ENCODE measurements around the gene PROCA1.
"Not testable (repeated sequence)": the region's sequence is repeated elsewhere in the genome, so short reads cannot be mapped to it uniquely, and the experiment has no call there.

PROCA1 gene

GRCh38 chr17:28724500-28725165 lies 12.9 kb upstream of the PROCA1 start:
- peak; percentile 57 for DNase-seq

- DNase-seq = peak; percentile 55
Measured at GRCh38 chr17:28723836-28724499, 12.3 kb upstream of the PROCA1 start.

DNA sequence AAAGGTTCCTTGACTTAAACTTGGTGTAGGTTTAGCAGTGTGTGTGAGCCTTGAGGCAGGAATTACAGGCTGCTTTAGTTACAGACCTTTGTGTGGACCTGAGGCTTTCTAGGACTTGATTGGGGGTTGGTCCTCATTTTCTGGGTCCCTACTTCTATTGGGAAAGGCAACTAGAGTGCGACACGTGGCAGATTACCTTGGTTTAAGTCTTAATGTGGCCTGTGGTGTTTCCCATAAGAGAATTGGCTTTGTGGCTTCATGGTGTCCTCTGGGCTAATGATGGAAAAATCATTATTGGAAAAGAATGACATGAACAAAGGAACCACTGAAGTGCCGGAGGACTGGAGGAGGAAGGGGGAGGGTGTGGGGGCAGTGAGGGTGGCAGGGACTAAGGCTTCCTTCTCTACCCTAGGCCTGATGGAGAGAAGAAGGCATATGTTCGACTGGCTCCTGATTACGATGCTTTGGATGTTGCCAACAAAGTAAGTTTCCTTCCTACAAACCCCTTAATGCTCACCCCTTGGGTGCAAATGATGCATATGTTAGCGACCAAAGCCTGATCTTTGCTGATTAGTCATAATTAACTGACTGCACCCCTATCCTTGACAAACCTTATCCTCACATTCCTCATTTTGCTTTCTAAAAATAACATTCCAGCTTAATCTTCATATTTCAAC lies 11.6 kb upstream of the PROCA1 start:
- DNase-seq = no peak

DNA sequence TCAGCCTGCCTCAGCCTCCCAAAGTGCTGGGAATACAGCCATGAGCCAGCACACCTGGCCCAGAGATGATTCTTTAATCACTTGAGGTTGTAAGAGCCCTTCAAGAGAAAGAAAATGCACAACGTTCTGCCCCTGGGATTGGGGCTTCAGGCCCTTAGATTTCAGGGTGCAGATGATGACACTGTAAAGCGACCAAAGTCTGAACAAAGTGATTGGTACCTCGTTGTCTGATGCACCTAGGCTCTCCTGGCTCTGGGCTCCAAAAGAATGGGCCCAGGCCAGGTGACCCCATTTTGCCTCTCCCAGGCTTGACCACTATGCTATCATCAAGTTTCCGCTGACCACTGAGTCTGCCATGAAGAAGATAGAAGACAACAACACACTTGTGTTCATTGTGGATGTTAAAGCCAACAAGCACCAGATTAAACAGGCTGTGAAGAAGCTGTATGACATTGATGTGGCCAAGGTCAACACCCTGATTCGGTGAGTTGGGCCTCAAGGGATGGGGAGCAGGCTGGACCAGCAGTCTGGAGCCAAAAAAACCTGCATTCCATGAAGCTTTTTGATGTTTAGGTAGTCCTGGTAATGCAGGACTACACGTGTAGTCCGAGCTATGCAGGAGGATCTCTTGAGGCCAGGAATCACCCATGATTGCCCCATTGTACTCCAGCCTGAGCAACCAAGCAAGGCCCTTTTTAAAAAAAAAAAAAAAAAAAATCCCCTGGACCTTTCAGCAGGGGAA lies 10.9 kb upstream of the PROCA1 start:
- no peak for DNase-seq

- DNase-seq = not testable (repeated sequence)
Measured at GRCh38 chr17:28720997-28721329, 9.3 kb upstream of the PROCA1 start.

GRCh38 chr17:28720247-28720996 lies 8.7 kb upstream of the PROCA1 start:
- peak; percentile 43 for DNase-seq

- DNase-seq = no peak
Measured at GRCh38 chr17:28719021-28719433, 7.3 kb upstream of the PROCA1 start.

DNA sequence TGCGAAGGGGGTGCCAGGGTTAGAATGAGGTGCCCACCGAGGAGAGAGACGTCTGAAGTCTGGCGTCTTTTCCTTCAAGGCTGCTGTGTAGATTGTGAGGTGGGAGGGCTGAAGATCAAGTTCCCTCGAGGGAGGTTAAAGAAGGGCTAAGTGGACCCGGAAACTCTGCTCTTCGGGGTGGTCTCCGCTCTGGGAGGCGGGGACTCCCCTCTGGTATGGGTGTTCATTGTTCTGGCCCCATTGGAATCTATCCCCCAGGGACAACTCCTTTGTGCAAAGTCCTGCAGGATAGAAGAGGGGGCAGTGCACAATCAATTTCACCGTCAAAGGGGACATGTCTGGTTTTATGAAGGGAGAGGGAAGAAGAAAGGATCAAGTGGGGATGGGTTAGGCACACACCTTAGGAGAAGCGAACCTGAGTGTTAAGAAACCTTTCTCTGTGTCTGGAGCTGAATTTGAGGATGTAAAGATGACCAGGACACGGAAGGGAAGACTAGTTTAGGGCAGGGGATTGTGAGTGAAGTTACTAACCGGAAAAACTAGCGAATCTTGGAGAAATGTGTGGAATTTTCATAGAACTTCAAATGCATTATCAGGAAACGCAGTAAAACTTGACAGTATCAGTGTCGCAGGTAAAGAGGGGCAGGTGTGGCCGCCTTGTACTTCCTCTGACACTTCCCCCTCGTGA lies 6.8 kb upstream of the PROCA1 start:
- DNase-seq = no peak

GRCh38 chr17:28717578-28718332 lies 6.1 kb upstream of the PROCA1 start, which contains the start of gene RAB34:
RAB34 (minus strand) TSS chr17:28717868; CDS start chr17:28717266, 602 bp downstream.
- peak; percentile 85 for DNase-seq

- DNase-seq = peak; percentile 67
Measured at GRCh38 chr17:28716740-28717577, 5.3 kb upstream of the PROCA1 start.

DNA sequence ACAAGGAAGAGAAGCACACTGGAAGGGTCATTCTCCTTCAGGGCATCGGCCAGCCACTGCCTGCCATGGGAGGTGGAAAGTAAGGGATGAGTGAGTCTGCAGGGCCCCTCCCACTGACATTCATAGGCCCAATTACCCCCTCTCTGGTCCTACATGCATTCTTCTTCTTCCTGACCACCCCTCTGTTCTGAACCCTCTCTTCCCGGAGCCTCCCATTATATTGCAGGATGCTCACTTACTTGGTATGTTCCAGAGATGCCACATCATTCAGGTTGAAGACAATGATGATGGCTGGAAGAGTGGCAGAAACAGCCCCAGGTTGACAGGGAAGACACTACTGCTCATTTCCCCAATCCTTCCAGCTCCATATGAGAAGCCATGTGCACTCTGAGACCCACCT lies 3.5 kb upstream of the PROCA1 start:
- DNase-seq = no peak

DNA sequence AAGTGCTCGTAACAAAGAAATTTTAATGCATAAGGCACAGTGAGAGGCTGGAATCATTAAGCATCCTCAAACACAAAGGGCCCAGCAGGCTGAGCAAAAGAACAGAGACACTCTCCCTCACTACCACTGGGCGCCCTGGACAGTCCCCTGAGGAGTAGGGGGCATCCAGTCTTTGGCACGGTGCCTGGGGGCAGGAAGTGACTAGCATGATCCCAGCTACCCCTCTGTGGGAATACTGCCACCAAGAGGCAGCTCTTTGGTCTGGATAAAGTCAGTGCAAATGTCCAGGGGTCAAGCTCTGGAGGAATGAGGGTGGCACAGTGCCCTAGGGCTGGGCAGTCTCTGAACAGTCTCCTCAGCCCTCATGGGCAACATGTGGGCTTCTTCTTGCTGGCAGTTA lies 2.6 kb upstream of the PROCA1 start:
- no peak for DNase-seq

DNA sequence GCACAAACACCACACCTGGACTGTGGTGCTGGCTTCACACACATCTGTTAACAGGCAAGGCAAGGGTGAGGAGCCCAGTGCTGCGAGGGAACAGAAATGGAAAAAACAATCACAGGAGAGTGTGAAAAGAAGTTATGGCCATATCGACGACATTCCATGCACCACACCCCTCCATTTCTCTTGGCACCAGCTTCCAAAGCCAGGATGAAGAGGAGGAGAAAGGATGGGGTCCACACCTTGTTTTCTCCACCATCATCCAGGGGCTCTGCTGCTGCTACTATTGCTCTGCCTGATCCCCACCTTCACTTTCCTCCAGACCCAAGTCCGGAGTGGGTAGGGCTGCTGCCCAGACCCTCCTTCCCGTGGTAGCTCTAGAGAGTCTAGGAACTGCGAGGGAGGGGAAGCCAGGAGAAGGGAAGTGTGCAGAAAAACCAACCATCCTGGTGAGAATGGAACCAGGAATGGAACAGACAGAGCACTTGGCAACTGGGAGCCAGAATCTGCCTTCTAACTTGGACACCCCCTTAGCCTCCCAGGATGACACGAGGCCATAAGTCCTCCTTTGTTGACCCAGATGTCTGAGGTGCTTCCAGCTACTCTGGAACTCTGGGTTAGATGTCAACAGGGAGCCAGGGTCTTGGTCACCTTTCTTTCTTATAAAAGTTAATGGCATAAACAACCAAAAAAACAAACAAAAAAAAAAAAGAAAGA lies 1.2 kb upstream of the PROCA1 start:
- DNase-seq = no peak

- no peak for DNase-seq
Measured at GRCh38 chr17:28712032-28712704, 480 bp upstream of the PROCA1 start.

DNA sequence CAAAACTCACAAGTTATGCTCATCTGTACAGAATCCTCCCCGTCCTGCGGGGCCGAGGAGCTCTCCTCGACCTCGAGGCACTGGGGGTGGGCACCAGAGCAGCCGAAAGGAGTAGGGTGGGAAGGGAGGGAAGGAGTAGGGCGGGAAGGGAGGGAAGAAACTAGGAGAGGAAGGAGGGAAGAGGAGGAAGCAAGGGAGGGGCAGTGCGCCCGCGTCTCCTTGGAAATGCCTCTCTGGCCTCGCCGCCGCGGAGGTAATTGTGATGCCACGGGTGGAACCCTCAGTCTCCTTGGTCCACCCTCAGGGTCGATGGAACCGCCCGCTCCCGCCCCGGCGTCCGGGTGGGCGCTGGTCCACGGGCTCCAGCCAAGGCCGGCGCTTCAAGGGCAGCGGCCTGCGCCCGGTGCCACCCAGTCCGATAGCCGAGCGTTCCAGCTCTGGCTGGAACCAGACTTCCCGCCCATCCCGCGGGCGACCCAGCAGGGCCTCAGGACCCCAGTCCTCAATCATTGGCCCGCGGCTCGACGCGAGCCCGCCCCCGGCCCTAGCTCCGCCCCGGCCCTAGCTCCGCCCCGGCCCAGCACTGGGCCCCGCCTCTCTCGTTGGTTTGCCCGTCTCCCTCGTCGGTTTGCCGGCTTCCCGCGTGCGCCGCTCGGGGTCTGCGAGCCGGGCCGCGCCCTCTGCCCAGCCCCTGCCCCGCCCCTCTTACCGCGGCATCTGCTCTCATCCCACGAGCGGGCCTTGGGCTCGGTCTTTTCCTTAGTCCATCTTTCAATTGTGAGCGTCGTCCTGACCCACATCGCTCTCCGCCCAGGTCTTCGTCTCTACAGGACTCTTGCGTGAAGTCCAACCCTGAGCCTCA lies 596 bp downstream of the PROCA1 start:
- peak; percentile 92 for DNase-seq

DNA sequence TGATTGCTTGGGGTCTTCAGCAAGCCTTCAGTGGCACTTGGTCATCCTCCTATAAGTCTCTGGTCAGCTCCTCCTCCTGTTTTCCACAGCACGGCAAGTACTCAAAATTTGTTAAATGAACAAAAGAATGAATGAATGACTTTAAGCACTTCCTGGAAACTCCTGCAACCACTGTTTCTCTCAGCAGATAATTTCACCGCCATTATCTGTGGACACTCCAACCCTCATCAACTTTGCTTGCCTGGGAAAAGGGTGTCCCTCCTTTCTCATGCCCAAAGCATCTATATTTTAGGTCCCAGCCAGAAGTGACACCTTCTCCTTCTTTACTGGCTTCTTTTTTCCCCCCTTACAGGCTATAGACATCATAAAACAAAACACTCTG lies 4.4 kb downstream of the PROCA1 start:
- DNase-seq = no peak

DNA sequence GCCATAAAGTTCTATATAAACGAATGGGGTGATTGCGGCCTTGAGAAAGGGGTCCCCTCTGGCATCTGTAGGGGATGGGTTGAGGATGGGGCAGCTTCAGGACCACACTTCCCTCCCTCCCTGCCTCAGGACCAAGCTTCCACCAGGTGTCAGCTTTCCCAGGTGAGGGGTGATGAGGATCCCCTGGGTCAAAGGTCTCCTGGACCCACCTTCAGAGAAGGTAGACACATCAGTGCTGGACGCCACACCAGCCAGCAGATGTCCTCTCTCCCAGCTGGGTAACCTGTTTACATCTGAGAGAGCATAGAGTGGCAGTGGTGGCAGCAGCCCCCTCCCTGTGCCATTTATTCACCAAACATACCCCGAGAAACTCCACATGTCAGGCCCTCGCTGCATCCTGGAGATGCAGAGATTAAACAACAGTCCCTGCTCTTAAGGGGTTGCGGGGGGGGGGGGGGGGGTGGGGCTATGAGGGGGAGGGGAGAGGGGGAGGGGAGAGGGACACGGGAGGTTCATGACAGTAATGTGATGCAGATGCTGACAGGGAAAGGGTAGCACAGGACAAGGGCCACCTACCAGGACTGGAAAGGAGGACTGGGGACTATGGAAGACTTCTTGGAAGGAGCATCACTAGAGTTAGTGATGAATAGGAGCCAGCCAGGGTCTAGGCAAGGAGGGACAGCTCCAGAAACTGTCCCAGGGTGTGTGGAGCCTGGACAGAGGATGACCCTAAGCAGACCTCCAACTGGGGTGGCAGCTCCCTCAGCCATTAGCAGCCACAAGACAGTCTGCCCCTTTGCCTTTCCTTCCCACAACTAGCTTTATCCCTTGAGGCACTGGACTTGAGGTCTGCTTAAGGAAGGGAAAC lies 5.0 kb downstream of the PROCA1 start:
- DNase-seq = no peak

All from DMS53 (cell line).